Erythroblast (primary cell): ENCODE measurements around the gene MAP2.
A peak's percentile ranks its signal among the peaks of the same experiment; 100 is the strongest.

Experiments used
- DNase-seq, 2 experiments: peaks; one replicate each; lab custom pipeline; 2025; lab: John Stamatoyannopoulos, UW
- GATA1 ChIP-seq: IDR thresholded peaks from 2 replicates; pipeline ENCODE4 v1.6.1; 2011; ENCODE audit warnings: low read depth, mild to moderate bottlenecking, control low read depth, low read length, moderate library complexity
- POLR2A ChIP-seq: IDR thresholded peaks from 2 replicates; pipeline ENCODE4 v1.6.1; 2011; ENCODE audit warnings: mild to moderate bottlenecking, low read length

MAP2 gene

DNA sequence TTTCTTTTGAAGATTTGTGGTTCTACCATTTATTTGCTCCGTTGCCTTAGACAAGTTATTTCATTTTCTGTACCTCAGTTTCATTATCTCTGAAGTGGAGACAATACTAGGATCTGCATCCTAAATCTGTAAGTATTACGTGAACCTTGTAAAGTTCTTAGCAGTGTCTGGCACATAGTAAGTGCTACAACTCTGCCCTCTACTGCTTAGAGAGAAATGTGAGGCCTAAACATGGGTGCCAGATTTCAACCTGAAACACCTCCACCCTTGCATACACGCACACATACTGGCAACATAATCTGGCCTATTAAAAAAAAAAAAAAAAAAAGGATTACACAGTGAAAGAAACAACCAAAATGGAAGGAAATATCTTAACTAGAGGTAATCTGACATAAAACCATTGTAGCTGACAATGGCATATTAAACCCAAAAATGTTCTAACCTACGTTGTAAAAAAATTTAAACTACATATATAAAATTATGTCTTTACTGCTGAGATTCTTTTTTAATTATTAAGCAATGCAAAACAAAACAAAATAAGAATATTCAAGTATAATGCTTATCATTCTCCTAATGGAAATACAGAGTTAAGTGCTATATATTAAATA is 132.6 kb downstream of the MAP2 start:
- no peak for DNase-seq
- TF ChIP-seq POLR2A, result no peak
- TF ChIP-seq GATA1, result no peak

DNA sequence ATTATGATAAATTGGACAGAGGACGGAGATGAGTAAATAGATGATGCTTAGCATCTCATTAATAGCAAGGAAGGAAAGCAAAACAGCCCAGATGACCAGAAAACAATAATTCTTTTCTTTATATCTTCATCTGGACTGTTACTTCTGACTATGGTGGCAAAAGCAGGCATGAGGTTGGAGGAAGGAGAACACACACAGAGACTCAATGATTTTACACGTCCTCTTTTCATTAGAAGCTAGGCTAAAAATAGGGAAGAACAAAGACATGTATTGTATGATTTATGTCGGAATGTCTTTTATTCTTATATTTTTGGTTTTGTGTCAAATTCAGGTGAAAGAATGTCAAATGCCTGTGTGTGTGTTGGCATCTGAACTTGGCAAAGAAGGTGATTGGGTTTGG is 137.1 kb downstream of the MAP2 start:
- DNase-seq, result no peak
- TF ChIP-seq POLR2A (no peak), GATA1 (no peak)

DNA sequence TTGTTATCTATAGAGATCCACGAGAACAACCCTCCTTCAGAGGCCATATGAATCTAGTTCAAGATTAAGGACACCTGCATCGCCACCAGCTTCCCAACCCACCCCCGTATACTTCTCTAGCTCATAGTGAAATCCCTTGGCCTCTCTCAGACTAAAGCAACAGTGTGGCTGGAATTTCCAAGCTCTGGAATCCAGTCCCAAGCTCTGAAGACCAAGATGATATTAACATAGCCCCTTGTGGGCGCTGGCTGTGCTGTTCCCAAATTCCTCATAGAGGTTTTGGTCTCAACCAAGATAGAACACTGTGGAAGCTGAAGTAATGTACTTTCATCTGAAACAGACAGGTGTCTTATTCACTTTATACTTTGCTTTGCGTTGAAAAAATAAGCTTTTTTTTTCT is 139.6 kb downstream of the MAP2 start:
- TF ChIP-seq GATA1, result no peak
- TF ChIP-seq POLR2A, result no peak
- no peak for DNase-seq

DNA sequence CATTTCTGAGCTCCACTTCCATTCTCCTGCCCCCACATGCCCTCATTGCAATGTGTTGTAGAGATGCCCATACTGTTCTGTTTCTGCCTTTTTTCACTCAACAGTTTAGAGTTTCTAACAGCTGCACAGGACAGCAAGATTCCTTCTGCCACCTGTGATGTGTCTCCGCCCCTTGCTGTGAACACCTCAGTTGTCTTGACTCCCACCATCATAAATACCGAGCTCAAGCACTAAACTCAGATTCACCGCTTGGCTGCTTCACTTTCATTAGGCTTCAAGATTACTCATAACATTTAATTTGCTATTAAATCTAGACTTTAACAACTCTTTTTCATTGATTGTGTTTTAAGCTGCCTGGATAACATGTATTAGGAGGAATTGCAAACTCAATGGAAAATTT is 141.0 kb downstream of the MAP2 start:
- TF ChIP-seq POLR2A (no peak), GATA1 (no peak)
- DNase-seq, result no peak

DNA sequence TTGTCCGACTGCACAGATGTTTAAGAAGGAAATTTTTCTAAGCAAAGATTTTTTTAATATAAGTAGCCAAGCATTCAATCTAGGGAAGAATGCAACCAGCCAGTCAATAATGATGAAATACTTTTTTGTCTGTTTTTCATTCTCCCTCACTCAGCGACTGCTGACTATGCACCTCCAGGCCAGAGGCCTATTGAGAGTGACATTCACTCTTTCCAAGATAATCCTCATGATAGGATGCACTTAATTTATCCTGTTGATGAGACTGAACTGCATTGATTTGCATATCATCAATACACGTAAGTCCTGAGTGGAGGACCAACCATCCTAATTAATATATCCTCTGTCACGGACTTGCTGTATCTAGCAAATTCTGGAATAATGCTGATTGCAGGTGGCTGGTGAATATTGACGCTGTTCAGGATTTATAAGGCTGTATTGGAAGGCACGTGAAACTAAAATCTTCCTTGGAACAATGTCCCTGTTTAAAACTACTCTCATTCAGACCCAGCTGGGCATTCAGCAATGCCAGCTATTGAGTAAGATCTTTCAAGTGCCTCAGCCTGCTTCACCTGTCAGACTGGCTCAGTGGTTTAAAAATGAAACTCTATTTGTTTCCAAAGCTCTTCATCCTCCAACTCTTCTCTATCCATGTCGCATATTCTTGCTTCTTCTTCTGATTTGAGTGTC is 142.2 kb downstream of the MAP2 start:
- DNase-seq, result no peak
- TF ChIP-seq GATA1, result no peak
- no peak for TF ChIP-seq POLR2A

DNA sequence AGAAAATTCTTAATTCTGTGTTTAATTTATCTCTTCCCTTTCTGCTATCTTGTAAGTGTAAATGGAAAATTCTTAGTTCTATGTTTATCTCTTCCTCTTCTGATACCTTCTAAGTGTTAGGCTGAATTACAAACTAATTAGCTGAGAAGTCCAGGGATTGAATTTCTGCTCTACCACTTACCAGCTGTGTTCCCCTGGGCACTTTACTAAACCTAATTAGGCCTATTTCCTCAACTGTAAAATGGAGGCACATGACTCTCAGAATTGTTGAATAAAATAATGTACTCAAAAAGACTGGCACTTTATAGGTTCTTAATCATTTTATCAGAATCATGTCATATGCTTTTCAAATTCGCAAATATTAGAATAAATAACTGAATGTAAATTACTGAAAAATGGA is 146.3 kb downstream of the MAP2 start:
- TF ChIP-seq GATA1, result no peak
- no peak for TF ChIP-seq POLR2A
- DNase-seq, result no peak

DNA sequence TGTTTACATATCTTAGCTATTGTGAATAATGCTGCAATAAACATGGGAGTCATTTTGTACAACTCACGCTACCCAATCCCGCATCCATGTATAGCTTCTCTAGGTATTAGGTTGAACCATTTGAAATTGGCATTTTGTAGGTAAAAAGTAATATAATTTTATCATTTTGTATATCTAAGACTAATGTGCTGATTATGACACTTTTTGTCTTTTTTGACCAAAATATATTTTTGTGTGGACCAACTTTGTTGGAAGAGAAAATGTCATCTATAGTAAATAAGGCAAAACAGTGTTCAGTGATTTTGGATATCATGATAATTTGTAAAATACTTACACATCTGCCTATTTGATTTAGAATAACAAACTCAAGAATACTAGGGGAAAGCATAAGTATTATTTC is 150.7 kb downstream of the MAP2 start:
- no peak for TF ChIP-seq POLR2A
- TF ChIP-seq GATA1, result no peak
- no peak for DNase-seq

DNA sequence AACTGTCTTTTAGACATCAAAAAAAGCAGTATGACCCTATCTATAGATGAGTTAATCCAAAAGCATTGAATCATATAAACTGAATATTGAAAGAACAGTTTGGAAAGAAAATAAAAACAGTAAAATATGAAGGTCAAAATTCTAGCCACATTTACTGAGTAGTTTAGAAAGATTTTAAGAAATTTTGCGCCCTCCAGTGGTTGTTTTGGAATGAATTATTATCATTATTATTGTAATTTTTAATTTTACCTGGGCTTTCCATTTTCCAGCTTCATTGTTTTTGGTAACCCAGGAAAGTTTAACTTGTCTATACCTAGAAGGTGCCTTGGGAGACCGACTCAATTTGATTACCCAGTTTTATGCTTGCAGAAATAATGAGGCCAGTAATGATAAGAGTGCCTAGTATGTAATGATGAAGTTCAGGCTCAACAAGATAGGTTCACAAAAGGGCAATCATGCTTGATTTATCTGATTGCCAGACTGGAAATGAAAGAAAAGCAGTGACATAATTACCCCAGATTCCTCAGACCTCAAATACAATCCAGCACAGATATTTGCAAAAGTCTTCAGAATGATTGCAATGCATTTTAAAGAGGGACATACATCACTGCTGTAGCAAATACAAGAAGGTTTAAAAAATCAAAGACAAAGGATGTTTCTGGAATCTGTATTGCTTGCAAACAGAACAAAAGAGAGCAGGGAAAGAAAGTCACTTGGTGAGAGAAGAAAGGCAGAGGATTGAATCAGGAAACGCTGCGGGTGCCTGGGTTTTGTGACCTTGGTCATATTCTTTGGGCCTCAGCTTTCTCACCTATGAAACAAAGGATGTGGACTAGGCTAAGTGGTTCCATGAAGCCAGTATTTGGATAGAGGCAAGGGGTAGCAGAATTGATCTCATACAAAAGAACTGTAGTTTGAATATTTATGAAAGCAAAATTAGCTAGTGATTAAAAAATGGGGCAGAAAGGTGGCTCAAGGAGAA is 153.8 kb downstream of the MAP2 start:
- DNase-seq, result peak in 1 of 2 experiments; percentile 30
- TF ChIP-seq POLR2A, result no peak
- no peak for TF ChIP-seq GATA1

DNA sequence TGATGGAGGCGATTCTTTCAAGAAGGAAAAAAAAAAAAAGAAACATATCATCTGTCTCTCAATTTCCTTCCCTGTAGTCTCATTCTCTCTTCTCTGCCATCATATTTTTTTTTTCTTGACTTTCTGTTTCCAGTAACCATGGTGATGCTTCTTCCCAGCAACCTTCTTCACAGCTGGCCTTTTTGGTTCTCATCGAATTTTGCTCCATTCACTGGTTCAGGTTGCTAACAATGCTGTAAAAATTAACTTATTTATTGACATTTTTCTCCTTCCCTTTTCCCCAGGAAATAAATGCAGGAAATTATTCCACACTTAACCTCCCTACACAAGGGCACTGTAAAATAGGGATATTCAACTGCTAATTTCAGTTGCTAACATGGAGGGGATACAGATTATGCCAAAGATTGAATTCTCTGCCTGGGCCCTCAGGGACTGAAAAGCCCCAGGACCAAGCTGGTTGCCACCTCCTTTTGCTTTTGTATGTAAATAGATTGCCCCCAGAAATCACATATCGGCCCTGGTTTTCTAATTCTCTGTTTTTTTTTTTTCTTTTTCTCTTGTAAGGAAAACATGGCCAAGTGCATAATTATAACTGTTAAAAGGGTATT is 154.7 kb downstream of the MAP2 start:
- TF ChIP-seq POLR2A (no peak), GATA1 (no peak)
- no peak for DNase-seq

DNA sequence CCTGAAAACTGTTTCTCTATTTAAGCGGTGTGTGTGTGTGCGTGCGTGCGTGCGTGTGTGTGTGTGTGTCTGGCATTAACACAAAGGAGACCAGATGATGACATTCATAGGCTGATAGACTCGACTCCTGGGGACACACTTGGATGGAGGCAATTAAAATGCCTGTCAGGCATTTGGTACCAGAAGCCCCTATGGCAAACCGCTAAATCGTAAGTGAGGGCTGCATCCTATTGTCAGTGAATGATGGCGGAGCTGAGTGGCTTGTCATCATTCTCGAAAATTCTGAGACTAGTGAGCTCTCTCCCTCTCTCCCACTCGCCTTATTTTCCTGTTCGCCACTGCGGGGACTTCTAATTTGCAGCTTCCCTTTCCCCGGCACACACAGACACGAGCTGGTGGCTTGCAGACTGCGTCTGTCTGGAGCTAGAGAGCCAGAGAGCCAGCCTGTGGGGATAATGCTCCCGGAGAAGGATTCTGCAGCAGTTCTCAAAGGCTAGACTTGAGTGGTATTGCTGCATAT is 155.4 kb downstream of the MAP2 start:
- DNase-seq, result no peak
- TF ChIP-seq GATA1, result no peak
- no peak for TF ChIP-seq POLR2A

DNA sequence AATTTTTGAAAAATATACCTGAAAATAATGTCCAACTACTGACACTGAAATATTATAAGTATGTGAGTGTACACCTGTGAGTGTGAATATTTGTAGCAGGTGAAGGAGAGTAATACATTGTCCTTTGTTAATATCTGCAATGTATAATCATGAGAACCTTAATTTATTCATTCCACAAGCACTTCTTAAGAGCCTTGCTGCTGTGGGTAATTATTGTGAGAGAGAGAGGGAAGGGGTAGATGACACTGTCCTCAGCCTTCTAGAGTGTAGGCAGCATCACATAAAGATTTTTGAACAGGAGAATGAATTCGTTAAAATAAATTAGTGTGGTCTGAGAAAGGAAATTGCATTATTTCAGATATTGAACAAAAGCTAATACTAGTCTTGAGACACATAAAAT is 157.2 kb downstream of the MAP2 start:
- no peak for TF ChIP-seq POLR2A
- TF ChIP-seq GATA1, result no peak
- no peak for DNase-seq

DNA sequence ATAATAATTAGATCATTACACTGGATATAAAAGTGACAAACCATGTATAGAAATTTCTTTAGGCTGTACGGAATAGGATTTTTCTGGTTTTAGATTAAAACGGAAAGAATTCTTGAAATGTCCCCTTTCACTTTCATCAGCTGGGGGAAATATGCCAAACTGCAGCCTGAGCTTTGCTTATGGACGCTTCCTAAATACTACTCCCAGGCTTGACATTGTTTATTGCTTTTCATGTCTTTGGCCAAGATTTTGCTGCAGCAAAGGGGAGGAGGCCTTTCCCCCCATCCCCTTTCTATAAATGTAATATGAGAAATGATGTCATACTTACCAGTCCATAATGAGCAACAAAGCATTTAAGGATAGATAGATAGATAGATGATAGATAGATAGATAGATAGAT is 158.4 kb downstream of the MAP2 start:
- DNase-seq, result no peak
- no peak for TF ChIP-seq POLR2A
- no peak for TF ChIP-seq GATA1

DNA sequence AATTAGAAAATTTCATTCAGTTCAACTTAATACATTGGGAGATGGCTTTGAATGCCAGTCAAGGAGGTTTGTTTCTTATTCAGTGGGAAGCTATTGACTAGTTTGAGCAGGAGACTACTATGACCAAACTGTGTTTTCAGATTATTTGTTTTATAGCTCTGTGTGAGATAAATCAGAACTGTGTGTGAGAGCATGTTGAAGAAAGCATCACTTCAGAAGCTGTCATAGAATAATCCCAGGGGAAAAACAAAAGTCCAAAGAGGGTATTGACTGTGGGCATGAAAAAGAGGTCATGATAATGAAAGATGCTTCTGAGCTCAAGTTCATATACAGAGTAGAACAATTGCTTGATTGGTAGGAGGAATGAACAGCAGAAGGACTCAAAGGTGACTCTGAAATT is 160.6 kb downstream of the MAP2 start:
- no peak for TF ChIP-seq GATA1
- TF ChIP-seq POLR2A, result no peak
- no peak for DNase-seq
